Panc1 (cell line): ENCODE results near the gene KCNK2. TPM values are rescaled to one million over a fixed set of nuclear protein-coding genes. Genes with fewer than 3 reads are reported as not detected.

Source experiments
- ATAC-seq: fragments of 200-7000 bp; cut with Tn5 transposase; 2 replicates; pipeline ENCODE4 v1.9.1; 2020; ENCODE audit warnings: mild to moderate bottlenecking, moderate library complexity
- BruUV-seq: library from RNA; stranded (reverse); fragments of 400-500 nt; replicated peaks from 2 replicates; lab custom pipeline; 2021; lab: Mats Ljungman, UMichigan
- CTCF ChIA-PET: fragments of 300-600 bp; sonication (Branson Sonifier 250); formaldehyde crosslinking; loops from one replicate; lab custom pipeline; 2022; ENCODE audit warnings: antibody characterized with exemption; lab: Charles Lee
- POLR2A ChIA-PET: fragments of 300-600 bp; sonication (Branson Sonifier 250); formaldehyde crosslinking; loops from one replicate; lab custom pipeline; 2022; ENCODE audit warnings: antibody characterized with exemption; lab: Charles Lee
- DNase-seq: peaks from one replicate; pipeline ENCODE4 v3.0.0-alpha.2; 2010; ENCODE audit warnings: low read depth, low spot score
- H3K27ac ChIP-seq: 2 replicates; pipeline ENCODE4 v1.5.1; 2011; ENCODE audit warnings: mild to moderate bottlenecking, low read length, inconsistent platforms
- H3K27me3 ChIP-seq: fragments of 200-500 bp; sonication (Bioruptor generic); 2 replicates; pipeline ENCODE4 v1.6.0; 2014; ENCODE audit warnings: low read length, inconsistent platforms; ENCODE audit not compliant: control insufficient read depth, insufficient read depth
- H3K36me3 ChIP-seq: fragments of 200-500 bp; sonication (Bioruptor generic); 2 replicates; pipeline ENCODE4 v1.5.1; 2014; ENCODE audit warnings: inconsistent platforms, mild to moderate bottlenecking, low read length, moderate library complexity; ENCODE audit not compliant: control insufficient read depth, insufficient read depth
- H3K4me1 ChIP-seq: 2 replicates; pipeline ENCODE4 v1.5.1; 2011; ENCODE audit warnings: inconsistent platforms, mild to moderate bottlenecking, low read length, moderate library complexity; ENCODE audit not compliant: control insufficient read depth, insufficient read depth
- H3K4me3 ChIP-seq, 2 experiments: 2 replicates each; pipeline ENCODE4 v1.5.1; 2011 to 2012; ENCODE audit warnings: low read depth in 2 of 2, low read length in 2 of 2, mild to moderate bottlenecking in 2 of 2, inconsistent platforms in 1 of 2, moderate library complexity in 1 of 2
- H3K9me3 ChIP-seq: fragments of 200-500 bp; sonication (Bioruptor generic); 2 replicates; pipeline ENCODE4 v1.5.1; 2014; ENCODE audit warnings: low read depth, mild to moderate bottlenecking, inconsistent platforms, low read length, moderate library complexity; ENCODE audit not compliant: control insufficient read depth, insufficient read depth
- POLR2AphosphoS5 ChIP-seq: IDR thresholded peaks from 2 replicates; pipeline ENCODE4 v1.6.1; 2012; ENCODE audit warnings: mild to moderate bottlenecking, low read depth, low read length, moderate library complexity
- SIN3A ChIP-seq: IDR thresholded peaks from 2 replicates; pipeline ENCODE4 v1.6.1; 2012; ENCODE audit warnings: low read depth, mild to moderate bottlenecking, low read length, moderate library complexity, borderline replicate concordance; ENCODE audit not compliant: insufficient read depth
- TCF7L2 ChIP-seq: IDR thresholded peaks from 2 replicates; pipeline ENCODE4 v1.6.1; 2011; ENCODE audit warnings: mild to moderate bottlenecking, low read depth, low read length, inconsistent platforms
- in situ Hi-C: cut with HindIII; loops from 2 replicates; pipeline ENCODE4 v1.10.0; 2016; ENCODE audit warnings: low sequenced_read_pairs, low pct_unique_long_range_greater_than_20kb
- intact Hi-C: fragments of 100-400 bp; cut with micrococcal nuclease; formaldehyde crosslinking; loops from one replicate; pipeline ENCODE4 v1.10.0; 2022; ENCODE audit not compliant: unreplicated experiment
- total RNA-seq: library from RNA; stranded (reverse); gene quantifications from one replicate; pipeline ENCODE4 v1.2.1, GENCODE V29; 2021; ENCODE audit not compliant: unreplicated experiment
- TF ChIP-seq, protein P1 (sequence below): fragments of 450-650 bp; IDR thresholded peaks from 2 replicates; pipeline ENCODE4 v1.5.1; 2017; ENCODE audit warnings: mild to moderate bottlenecking
- TF ChIP-seq, protein P2 (sequence below), 2 experiments: IDR thresholded peaks; 2 replicates each; pipeline ENCODE4 v1.6.1; 2011 to 2012; ENCODE audit warnings: low read depth in 2 of 2, control low read depth in 1 of 2, low read length in 1 of 2, mild to moderate bottlenecking in 1 of 2, moderate library complexity in 1 of 2; ENCODE audit not compliant: insufficient read depth in 1 of 2

KCNK2 gene
- total RNA-seq, 1 experiment from 2014 or later = 0.28 TPM

DNA sequence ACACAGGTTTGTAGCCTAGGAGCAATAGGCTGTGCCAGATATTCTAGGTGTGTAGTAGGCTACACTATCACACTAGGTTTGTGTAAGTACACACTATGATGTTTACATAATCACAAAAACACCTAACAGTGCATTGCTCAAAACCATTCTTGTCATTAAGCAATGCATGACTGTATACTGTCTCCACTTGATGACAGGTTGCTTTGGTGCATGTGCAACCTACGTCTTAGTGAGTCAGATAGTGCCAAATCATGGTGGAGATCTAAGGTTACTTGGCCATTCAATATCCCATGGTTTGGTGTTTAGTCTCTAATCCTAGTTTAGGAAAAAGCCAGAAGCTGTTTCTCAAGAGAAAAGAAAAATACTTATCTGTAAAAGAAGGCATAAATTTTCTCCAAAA lies 181.1 kb downstream of the KCNK2 start:
- ChIA-PET CTCF (no interaction called here), POLR2A (no interaction called here)
- no peaks in the 10 kb centered on the region for H3K9me3 ChIP-seq
- no TSS peak for BruUV-seq
- no peaks in the 10 kb centered on the region for H3K36me3 ChIP-seq
- intact Hi-C loops (no loop called here), in situ Hi-C loops (no loop called here)
- no peak overlapping the region for H3K4me3 ChIP-seq
- no peak for DNase-seq
- no peaks in the 10 kb centered on the region for H3K27me3 ChIP-seq
- TF ChIP-seq TCF7L2 (no peak), POLR2AphosphoS5 (no peak), SIN3A (no peak)
- TF ChIP-seq, protein P1, sequence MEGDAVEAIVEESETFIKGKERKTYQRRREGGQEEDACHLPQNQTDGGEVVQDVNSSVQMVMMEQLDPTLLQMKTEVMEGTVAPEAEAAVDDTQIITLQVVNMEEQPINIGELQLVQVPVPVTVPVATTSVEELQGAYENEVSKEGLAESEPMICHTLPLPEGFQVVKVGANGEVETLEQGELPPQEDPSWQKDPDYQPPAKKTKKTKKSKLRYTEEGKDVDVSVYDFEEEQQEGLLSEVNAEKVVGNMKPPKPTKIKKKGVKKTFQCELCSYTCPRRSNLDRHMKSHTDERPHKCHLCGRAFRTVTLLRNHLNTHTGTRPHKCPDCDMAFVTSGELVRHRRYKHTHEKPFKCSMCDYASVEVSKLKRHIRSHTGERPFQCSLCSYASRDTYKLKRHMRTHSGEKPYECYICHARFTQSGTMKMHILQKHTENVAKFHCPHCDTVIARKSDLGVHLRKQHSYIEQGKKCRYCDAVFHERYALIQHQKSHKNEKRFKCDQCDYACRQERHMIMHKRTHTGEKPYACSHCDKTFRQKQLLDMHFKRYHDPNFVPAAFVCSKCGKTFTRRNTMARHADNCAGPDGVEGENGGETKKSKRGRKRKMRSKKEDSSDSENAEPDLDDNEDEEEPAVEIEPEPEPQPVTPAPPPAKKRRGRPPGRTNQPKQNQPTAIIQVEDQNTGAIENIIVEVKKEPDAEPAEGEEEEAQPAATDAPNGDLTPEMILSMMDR = no peak
- TF ChIP-seq, protein P2, sequence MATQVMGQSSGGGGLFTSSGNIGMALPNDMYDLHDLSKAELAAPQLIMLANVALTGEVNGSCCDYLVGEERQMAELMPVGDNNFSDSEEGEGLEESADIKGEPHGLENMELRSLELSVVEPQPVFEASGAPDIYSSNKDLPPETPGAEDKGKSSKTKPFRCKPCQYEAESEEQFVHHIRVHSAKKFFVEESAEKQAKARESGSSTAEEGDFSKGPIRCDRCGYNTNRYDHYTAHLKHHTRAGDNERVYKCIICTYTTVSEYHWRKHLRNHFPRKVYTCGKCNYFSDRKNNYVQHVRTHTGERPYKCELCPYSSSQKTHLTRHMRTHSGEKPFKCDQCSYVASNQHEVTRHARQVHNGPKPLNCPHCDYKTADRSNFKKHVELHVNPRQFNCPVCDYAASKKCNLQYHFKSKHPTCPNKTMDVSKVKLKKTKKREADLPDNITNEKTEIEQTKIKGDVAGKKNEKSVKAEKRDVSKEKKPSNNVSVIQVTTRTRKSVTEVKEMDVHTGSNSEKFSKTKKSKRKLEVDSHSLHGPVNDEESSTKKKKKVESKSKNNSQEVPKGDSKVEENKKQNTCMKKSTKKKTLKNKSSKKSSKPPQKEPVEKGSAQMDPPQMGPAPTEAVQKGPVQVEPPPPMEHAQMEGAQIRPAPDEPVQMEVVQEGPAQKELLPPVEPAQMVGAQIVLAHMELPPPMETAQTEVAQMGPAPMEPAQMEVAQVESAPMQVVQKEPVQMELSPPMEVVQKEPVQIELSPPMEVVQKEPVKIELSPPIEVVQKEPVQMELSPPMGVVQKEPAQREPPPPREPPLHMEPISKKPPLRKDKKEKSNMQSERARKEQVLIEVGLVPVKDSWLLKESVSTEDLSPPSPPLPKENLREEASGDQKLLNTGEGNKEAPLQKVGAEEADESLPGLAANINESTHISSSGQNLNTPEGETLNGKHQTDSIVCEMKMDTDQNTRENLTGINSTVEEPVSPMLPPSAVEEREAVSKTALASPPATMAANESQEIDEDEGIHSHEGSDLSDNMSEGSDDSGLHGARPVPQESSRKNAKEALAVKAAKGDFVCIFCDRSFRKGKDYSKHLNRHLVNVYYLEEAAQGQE (IDR thresholded peaks at IDR 0.05; ENCODE audit: insufficient read depth in 1 of 2, low read depth in 2 of 2, low read length in 1 of 2) = no peak
- ATAC-seq = no peak
- H3K27ac ChIP-seq = no peak overlapping the region
- no peaks in the 10 kb centered on the region for H3K4me1 ChIP-seq

DNA sequence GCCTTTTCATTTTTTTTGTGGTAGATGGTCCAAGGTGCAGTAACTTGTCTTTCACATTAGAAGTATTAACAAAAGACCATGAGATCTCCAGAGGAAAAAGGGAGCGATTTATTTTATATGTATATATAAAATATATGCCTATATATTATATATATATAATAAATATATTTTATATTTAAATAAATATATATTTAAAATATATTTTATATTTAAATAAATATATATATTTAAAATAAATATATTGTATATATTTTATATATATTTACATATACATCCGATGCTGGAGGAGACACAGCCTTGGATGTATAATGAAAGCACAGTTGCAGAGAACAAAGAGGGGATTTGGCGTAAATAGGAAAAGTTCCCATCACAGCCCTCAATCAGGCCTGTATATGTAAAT lies 182.1 kb downstream of the KCNK2 start:
- DNase-seq (no peak), ATAC-seq (no peak)
- H3K36me3 ChIP-seq = no peaks in the 10 kb centered on the region
- CTCF ChIA-PET = no interaction called here
- H3K27me3 ChIP-seq = no peaks in the 10 kb centered on the region
- intact Hi-C loops = no loop called here
- no TSS peak for BruUV-seq
- H3K4me3 ChIP-seq = no peak overlapping the region
- H3K27ac ChIP-seq = no peak overlapping the region
- no peaks in the 10 kb centered on the region for H3K9me3 ChIP-seq
- H3K4me1 ChIP-seq = no peaks in the 10 kb centered on the region
- TF ChIP-seq, protein P1 = no peak
- TF ChIP-seq SIN3A = no peak
- TF ChIP-seq POLR2AphosphoS5 = no peak
- TF ChIP-seq, protein P2 (IDR thresholded peaks at IDR 0.05; ENCODE audit: insufficient read depth in 1 of 2, low read depth in 2 of 2, low read length in 1 of 2) = no peak
- no peak for TF ChIP-seq TCF7L2
- POLR2A ChIA-PET = no interaction called here
- in situ Hi-C loops = no loop called here
